ENCODE data around the gene CFAP410.

DNA sequence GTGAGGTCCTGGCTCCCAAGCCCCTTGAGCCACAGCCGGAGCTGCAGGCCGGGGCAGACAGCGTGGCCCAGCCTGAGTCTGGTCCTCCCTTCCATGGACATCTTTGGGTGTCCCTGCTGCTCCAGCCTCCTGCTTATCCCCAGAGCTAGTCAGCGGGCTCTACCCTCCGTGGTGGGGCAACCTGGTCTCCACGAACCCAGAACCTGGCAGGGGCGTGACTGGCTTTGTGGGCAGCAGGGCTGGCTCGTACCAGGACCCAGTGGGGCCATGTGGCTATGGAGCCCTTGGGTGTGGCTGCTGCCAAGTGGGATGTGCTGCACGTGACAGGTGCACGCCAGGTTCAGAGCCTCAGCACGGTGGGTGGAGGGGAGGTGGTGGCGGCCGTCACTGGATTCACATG is 18.3 kb downstream of the CFAP410 start:
- TF ChIP-seq POLR2A (IDR thresholded peaks at IDR 0.05) (no peak), POLR2AphosphoS5 (IDR thresholded peaks at IDR 0.05) (peak in 1 of 3 donors; percentile 49)
- TF ChIP-seq, protein P1, sequence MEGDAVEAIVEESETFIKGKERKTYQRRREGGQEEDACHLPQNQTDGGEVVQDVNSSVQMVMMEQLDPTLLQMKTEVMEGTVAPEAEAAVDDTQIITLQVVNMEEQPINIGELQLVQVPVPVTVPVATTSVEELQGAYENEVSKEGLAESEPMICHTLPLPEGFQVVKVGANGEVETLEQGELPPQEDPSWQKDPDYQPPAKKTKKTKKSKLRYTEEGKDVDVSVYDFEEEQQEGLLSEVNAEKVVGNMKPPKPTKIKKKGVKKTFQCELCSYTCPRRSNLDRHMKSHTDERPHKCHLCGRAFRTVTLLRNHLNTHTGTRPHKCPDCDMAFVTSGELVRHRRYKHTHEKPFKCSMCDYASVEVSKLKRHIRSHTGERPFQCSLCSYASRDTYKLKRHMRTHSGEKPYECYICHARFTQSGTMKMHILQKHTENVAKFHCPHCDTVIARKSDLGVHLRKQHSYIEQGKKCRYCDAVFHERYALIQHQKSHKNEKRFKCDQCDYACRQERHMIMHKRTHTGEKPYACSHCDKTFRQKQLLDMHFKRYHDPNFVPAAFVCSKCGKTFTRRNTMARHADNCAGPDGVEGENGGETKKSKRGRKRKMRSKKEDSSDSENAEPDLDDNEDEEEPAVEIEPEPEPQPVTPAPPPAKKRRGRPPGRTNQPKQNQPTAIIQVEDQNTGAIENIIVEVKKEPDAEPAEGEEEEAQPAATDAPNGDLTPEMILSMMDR (IDR thresholded peaks at IDR 0.05 in 8 of 11, conservative IDR thresholded peaks at IDR 0.05 in 3 of 11) = no peak

Data from spleen (tissue), 7 donors.